CD4-positive, alpha-beta T cell treated with Interleukin-4 for 1 hour (primary cell): ENCODE measurements around the gene IMMP2L.

Experiments used
- DNase-seq, 2 donors: peaks; one replicate each; pipeline ENCODE4 v3.0.0-alpha.2; 2020 to 2022

The IMMP2L gene

DNA sequence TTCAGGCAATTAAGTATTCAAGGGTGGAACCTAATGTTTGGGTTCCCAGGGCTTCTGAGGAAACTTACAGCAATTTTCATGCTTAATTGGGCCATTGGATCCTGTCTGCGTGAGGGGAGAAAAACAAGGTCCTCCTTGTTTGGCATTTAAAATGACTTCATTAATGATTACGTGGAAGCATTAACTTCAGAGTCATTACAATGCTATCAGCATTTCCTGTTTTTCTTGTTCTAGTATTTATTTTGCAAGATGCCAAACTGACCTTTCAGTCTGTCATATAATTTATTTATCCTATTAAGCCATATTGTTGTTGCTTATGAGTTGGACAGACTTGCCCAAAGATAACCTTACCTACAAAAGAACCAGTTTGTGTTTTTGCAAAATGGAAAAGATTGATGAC, 795.4 kb downstream of the IMMP2L start:
- no peak for DNase-seq

GRCh38 chr7:110764852-110765251, 797.4 kb downstream of the IMMP2L start:
- no peak for DNase-seq

DNA sequence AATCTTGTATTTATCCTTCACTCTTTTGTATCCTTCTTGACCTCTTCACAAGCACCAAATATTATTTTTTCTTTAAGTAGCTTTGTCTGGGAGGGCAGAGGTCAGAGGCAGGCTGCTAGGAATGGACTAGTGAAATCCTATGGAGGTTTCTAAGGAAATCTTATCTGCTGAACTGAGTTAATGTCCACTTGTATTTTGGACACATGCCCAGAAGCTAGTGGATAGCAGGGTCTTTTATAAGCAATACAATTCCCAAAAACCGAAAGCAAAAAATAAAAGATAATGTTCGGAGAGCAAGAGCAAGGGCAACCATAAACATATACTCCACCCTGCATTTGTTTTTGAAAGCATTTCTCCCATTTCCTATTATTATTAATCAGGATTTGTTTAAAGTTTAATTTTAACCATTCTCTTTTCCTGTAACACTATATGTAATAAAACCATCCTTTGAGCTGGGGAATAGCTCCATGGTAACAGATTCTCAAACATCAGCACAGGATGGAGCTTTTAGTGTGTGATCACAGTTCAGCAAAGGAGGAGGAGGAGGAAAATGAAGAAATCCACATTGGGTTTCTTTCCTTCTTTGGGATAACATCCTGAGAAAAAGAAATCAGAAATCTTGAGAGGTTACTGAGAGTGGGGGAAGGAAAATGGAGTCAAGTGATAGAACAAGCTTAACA, 799.6 kb downstream of the IMMP2L start:
- no peak for DNase-seq

DNA sequence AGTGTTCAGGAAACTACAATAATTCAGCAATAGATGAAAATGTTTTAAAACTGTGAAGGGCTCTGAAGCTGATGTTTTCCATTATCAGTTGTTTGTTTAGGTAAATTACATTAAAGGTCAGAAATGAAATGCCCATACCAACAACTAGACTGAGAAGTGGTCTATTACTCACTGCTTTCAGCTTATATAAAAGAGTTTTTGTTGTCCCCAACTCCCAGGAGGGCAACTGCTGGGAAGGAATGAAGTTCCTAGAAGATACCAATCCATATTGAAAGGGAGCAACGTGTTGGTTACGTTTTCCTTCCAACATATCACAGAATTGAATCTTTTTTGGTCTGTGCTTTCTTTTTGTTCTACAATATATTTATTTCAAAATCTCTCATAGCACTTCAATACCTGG, 802.0 kb downstream of the IMMP2L start:
- no peak for DNase-seq

DNA sequence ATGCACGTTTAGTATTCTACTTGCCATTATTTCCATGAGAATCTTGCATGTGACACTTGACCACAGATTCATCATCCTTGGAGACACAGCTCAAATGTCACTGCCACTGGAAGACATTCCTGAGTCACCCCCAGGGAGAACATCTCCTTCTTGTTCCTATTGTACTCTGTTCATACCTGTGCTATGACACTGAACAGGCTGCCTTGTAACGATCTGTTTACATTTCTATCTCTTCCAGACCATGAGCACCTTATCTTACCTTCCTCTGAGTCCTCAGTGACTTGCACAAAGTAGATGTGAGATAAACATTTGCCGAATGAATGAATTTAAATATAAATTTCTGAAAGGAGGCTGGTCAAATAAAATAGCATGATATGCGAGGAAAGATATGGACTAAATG, 803.2 kb downstream of the IMMP2L start:
- DNase-seq, result no peak

- no peak for DNase-seq
Measured at GRCh38 chr7:110754649-110755048, 807.6 kb downstream of the IMMP2L start.

- DNase-seq, result no peak
Measured at GRCh38 chr7:110750931-110751605, 811.2 kb downstream of the IMMP2L start.

DNA sequence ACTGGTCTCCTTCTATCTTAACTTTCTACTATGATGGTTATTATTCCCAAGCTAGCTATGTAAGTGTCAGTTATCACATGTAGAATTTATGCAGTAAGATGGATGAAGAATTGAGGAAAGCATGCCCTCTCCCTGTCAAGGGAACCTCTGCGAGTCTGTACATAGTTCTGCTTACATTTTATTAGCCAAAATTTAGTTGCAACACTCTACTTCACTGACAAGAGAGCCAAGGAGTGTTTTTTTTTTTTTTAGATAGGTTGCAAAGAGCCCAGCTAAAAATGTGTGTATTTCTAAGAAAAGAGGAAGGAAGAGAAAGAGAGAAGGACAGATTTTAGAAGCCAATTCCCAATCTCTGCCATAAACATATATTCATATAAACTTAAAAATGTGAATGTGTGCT, 829.1 kb downstream of the IMMP2L start:
- no peak for DNase-seq

- DNase-seq, result no peak
Measured at GRCh38 chr7:110724811-110725210, 837.5 kb downstream of the IMMP2L start.

DNA sequence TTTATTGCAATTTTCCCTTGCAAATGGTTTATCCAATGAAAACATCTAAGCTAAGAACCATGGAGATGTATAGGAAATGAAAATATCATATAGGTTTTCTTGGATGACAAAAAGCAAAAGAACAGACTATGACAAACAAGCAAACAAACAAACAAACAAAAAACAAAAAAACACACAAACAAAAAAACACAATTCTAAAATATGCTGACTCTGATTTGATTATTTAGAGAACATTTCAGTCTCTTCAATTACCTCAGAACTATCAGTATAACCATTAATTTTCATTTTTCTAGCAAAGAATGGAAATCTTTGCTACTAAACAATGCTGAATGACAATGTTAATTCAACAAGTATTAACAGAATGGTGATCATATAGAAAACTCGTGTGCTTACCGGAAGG, 840.9 kb downstream of the IMMP2L start:
- DNase-seq, result no peak

DNA sequence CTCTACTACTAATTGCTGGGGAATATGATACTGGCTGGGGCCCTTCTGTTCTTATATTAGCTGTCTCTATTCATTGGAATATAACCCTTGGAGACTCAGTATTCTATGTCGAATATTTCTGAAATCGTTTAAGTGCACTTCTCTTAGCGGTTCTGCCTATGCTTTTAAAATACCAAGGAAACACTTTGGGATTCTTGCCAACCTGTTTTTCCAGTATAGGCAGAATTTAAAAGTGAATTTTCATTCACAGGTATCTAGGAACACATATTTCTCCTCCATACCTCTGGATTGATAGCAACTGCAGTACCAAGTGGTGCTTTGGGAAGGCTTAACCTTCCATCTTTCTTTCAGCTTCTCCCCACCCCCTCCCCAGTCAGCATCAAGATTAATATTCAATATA, 841.7 kb downstream of the IMMP2L start:
- DNase-seq, result no peak

- DNase-seq, result no peak
Measured at GRCh38 chr7:110719741-110720140, 842.6 kb downstream of the IMMP2L start.

GRCh38 chr7:110718503-110719205, 843.6 kb downstream of the IMMP2L start:
- no peak for DNase-seq

DNA sequence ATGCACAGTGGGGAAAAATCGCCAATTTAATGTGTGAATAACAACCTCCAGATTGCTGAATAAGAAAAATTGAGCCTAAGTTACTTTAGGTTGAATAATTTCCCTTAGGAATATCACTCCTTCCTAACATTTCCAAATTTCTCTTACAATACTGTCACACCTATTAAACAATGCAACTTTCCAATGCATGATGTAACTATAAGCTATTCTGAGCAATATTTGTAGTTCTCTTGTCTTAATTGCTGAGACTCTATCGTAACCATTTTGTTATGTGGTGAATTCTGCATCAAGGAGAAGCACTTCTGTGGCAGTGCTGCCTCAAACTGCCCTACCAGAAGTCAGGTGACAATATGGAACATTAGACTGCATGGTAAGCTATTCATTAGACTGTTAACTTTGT, 858.1 kb downstream of the IMMP2L start:
- DNase-seq, result no peak

DNA sequence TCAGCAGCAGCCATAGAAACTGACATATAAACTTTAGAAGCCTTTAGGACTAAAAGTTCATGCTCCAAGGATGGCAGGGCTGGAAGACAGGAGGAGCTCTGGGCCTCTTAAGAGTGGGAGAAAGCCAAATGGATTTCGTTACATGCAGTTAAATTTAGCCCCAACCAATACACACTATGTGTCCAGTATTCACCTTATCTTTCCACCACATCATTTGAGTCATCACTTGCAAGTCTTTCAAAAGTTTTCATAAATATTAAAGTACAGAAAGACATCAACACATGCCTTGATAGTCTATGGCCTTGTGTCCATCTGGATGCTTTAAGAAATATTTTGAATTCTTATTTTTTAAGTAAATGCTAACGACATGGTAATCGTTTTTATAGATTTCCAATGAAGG, 863.7 kb downstream of the IMMP2L start:
- DNase-seq, result no peak

DNA sequence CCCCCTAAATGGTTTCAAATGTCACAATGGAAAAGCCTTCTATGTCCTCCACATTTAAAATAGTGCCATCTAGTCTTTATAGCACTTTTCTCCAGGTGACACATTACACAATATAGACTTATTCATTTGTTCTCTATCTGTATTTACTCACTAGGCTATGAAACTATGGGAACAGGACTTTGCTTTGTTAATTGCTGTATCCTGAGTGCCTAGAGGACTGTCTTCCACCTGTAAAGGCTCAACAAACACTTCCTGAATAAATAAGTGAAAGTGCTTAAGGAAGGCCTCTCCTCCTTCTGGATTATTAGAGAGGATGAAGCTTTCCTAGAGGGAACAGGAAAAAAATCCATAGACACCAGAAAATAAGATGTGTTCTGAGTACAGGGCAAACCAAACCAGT, 868.9 kb downstream of the IMMP2L start:
- no peak for DNase-seq

DNA sequence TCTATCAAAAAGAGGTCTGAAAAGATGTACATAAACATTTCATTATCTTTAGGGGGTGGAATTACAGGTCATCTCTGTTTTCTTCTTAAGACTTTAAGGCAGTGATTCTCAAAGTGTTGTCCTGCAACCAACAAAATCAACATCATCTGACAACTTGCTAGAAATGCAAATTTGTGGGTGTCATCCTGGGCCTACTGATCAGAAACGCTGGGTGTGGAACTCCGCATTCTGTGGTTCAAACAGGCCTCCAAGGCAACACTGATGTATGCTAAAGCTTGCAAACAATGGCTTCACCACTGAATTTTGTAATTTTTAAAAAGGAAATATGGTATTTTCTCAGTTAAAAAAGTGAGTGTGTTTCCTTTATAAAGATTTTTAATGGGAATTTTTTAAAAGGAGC, 873.4 kb downstream of the IMMP2L start:
- no peak for DNase-seq

GRCh38 chr7:110685899-110686298, 876.4 kb downstream of the IMMP2L start:
- no peak for DNase-seq

- no peak for DNase-seq
Measured at GRCh38 chr7:110681941-110682340, 880.4 kb downstream of the IMMP2L start.

- DNase-seq, result no peak
Measured at GRCh38 chr7:110677405-110677804, 884.9 kb downstream of the IMMP2L start.

GRCh38 chr7:110676785-110677184, 885.5 kb downstream of the IMMP2L start:
- no peak for DNase-seq

DNA sequence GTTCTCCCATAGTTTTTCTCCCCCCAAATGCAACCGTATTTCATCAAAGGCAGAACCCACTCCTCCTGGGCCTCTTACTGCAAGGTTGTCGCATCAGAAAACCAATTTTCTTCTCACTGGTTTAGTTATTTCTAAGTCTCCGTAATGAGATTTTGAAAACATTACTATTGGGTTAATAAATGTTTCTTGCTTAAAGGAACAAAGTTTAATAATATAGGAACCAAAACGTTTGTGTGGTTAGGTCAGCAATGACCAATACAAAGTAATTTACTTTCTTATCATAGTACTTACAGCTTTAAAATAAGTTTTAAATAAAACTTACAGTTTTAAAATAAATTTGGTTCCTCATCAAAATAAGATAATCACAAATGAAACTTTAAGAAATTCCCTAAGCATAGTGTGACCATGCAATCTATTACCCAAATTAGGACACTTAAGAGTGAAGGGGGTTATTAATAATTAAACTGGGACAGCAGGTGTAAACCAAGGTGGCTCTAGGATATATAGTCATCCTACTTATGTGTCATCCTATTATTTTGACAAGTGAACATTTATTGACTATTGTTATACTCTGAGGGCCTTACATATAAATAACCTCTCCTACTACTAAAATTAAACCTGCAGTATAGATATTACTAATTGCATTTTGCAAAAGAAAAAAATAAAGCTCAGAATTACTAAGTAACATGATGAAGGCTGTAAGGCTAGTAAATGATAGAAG, 886.7 kb downstream of the IMMP2L start:
- no peak for DNase-seq

- DNase-seq, result no peak
Measured at GRCh38 chr7:110673148-110673547, 889.1 kb downstream of the IMMP2L start.

- no peak for DNase-seq
Measured at GRCh38 chr7:110669410-110669809, 892.9 kb downstream of the IMMP2L start.
